HG02759 (cell line): ENCODE measurements around the gene WNT9A.

Experiments used
- ATAC-seq: cut with Tn5 transposase; IDR thresholded peaks from one replicate; pipeline ENCODE4 v1.9.1; 2021; ENCODE audit warnings: mild to moderate bottlenecking, moderate library complexity; ENCODE audit not compliant: unreplicated experiment

Gene WNT9A

DNA sequence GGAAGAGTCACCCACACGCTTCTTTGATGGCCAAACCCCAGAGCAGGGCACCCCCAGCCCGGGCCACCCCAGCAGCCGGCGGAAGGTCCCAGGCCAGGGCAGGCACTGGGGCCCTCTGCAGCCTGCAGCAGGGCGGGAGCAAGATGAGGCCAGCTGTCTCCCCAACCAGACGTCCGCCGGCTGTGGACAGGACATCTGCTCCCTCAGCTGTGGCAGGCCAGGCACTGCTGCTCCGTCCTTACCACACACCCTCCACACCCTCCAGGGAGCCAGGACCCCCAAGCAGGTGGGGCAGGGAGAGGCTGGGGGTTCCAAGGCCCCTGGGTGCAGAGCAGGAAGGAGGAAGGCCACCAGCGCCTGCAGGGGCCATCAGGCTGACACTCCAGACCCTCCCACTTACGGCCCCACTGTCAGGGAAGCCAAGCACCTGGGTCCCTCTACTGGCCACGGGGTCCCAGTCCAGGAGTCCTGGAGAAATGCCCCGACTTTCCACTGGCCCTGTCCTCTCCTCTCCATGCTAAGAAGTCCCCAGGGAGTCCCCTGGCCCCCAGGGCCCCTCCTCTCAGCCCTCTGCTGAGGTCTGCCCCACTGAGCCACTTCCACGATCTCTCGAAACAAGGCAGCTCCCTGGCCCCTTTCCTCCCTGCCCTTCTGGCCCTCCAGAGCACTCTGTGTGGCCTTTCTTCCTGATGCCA lies 5.6 kb downstream of the WNT9A start:
- ATAC-seq, result no peak

DNA sequence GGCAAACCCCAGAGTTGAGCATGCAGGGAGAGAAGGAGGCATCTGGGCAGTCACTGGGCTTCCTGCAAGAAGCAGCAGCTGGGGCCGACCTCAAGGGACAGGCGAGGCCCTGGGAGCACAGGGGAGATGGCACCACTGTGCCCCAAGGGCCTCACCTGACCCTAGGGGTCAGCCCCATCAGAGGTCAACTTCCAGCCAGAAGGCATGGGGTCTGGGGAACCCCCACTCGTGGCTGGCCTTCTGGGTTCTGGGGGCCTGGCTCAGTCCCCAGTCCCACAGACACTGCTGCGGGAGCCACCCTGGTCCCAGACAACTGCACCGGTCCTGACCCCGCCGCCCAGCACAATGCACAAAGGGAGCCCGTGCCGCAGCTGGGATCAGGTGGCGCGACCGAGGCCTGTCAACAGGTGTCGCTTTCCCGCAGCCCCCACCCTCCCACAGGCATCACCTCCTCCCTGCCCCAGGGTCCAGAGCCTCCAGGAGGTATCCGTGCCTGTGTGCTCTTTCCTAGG lies 6.2 kb downstream of the WNT9A start:
- ATAC-seq, result no peak

DNA sequence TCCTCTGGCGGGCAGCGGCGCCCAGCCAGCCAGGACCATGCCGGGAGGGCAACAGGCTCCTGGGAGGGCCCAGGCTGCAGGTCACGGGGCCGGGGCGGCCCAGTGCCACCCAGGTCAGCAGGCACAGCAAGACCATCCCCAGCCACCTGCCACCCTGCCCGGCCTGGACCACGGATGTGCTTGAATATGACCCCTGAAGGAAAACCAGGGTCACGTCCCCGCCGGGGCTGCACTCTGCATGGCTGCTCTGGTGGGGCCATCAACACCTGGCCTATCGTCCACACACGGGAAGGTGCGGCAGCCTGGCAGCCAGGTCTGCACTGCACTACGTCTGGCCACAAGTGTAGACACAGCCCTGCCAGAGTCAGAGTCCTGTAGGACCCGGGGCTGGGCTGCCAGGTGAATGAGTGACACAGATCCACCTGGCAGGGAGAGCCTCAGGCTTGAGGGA lies 6.9 kb downstream of the WNT9A start:
- ATAC-seq, result no peak

DNA sequence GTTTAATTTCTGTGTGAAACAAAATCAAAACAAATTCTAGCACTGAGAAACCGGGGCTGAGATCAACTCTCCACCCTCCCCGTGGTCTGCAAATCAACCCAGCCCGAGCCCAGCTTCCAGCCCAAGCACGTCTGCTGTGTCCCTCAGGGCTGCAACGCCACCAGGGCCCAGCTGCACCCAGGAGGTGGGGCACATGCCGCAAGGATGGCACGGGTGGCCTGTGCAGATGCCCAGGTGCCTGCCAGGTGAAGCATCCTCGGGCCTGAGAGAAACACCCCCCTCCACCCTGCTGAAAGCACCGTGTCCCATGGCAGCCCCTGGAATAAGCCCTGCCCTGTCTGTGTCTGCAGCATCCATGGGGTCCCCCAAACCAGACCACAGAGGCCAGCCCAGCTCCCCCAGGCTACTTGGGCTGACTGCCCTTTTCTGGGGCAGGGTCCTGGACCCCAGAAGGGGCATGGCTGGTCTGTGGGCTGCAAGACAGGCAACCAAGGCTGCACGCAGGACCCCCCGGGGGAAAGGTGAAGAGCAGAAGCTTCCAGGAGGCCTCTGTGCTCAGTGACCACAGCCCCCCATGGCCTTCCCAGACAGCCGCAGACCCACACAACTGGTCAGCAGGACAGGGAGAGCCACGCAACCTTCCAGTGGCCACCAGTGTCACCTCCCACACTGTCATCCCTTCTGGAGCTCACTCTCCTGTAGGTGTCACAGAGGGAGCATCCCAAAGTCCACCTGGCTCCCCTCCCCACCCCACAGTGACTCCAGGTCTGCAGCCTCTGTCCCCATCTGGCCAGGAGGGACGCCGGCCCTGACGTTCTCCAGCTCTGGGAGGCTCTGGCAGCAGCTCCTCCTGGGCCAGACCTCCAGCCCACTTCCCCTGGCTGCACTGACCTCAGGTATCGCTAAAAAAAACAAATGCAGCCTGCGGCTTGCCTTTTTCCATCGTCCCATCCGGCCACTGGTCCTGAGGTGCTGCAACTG lies 7.7 kb downstream of the WNT9A start:
- ATAC-seq, result no peak

DNA sequence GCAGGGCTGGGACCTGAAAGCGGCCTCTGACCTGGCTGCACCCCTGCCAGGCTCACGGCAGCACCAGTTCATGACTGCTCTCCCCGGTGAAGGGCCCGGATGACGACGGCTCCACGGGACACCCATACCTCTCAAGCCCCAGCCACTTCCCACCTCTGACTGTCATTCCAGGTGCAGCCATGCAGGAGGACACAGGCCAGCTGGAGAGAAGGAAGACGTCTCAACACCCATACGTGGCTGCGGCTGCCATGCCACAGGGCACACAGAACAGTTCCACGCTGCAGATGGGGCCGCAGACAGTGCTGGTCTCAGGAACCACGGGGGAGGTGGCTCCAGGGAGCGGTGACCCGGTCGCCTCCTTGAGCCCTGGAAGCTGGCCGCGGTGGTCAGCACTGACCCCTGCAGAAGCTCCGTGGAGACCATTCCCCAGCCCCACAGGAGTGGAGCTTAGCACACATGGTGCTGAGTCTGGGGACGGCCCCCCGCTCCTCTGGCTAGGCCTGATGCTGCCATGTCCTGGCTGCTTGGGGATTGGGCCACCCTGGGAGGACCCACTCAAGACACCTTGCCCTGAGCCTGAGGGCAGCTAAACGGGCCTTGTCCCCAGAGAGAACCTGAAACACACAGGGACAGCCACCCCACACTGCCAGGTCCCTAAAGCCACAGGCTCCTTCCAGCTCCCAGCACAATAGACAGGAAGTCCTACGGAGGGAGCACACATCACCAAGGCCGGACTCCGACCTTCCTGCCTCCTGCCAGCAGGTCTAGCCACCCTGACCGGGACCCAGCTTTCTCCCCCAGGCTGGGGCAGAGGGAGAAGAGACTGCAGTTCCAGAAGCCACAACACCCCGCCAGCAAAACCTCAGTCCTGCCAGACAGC lies 8.6 kb downstream of the WNT9A start:
- no peak for ATAC-seq

DNA sequence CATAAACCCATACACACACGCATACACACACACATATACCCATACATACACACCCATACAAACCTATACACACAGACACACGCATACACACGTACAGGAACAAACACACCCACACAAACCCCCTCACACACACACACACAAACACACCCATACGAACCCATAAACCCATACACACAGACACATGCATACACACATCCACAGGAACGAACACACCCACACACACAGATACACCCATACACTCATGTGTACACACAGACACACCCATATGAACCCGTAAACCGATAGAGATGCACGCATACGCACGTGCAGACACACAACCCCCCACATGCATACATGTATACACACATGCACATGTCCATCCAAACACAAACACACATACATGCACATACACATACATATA lies 9.5 kb downstream of the WNT9A start:
- no peak for ATAC-seq

DNA sequence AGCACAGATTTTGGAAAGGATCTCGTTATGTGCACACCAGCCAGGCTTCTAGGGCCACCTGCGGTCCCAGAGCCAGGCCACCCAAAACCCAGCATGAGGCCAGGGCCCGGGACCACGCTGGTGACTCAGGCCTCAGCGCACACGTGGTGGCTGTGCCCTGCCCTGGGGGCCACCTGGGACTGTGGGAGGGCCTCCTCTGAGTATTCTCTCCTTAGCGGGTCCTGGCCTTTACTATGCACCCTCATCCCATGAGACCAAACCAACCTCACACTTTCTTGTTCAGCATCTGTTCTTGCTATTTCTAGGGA lies 9.9 kb downstream of the WNT9A start:
- ATAC-seq, result no peak

DNA sequence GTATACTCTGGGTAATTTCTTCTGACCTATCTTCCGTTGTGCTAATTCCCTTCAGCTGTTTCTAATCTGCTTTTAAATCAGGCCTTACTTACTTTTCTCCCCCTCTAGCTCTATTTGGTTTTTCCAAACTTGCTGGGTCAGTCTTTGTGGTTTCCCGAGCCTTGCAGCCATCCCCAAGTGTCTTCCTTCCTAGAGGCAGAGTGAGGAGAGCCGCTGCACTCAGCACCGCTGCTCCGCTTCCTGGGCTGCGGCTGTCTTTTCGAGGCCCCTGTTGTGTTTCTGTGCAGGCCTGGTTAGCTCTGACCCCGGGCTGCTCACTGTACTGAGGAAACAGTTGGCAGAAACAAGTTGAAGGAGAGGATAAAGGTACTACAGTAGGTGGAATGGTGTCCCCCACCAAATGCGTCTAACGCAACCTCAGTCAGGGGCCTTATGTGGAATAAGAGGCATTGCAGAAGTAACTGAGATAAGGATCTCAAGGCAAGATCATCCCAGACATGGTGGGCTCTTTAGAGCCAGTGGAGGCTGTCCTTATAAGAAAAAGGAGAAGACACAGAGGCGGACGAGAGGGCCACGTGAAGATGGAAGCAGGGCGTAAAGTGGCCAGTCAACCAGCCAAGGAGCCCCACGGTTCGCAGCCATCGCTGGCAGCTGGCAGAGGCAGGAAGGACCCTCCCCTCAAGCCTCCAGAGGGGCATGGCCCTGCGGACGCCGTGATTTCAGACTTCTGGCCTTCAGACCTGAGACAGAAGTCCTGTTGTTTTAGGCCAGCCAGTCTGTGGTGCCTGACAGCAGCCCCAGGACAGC lies 10.5 kb downstream of the WNT9A start:
- ATAC-seq, result no peak

DNA sequence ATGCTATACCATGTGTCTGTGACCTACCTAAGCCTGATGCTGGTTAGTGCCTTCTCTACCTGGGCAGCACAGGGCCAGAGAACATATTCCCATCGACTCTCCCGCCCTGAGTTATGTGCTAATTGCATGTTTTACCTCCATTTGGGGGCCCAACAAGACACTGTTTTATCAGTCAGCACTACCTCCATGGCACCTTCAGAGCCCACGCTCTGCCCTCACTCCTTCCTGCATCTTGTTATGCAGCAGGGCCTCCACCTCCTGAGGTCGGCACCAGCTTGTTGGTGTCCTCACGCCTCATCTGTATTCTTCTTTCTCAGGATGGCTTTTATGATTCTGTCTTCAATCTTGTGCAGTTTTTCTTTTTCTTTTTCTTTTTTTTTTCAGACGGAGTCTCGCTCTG lies 11.9 kb downstream of the WNT9A start:
- ATAC-seq, result no peak

DNA sequence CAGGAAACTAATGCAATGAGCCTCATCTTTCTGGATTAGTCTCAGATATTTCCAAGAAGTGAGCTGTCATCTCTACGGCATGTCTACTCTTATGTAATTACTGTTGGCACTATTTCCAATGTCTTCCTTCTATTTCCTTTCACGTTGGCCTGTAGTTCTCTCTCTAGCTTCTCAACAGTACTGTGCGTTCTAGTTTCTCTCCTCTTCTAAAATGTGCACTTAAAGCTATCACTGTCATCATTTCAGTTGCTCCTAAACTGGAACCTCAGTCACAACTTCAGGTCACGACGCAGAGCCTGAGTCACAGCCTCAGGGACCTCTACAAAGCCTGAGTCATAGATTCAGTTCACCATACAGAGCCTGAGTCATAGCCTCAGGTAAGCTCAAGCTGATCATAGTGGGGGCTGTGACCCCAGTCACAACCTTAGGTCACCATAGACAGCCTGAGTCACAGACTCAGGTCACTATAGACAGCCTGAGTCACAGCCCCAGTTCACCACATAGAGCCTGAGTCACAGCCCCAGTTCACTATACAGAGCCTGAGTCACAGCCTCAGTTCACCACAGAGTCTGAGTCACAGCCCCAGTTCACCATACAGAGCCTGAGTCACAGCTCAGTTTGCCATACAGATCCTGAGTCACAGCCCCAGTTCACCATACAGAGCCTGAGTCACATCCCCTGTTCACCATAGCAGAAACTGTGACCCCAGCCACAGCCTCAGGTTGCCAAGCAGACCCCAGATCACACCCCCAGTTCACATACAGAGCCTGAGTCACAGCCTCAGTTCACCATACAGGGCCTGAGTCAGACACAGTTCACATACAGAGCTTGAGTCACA lies 13.0 kb downstream of the WNT9A start:
- ATAC-seq, result no peak

DNA sequence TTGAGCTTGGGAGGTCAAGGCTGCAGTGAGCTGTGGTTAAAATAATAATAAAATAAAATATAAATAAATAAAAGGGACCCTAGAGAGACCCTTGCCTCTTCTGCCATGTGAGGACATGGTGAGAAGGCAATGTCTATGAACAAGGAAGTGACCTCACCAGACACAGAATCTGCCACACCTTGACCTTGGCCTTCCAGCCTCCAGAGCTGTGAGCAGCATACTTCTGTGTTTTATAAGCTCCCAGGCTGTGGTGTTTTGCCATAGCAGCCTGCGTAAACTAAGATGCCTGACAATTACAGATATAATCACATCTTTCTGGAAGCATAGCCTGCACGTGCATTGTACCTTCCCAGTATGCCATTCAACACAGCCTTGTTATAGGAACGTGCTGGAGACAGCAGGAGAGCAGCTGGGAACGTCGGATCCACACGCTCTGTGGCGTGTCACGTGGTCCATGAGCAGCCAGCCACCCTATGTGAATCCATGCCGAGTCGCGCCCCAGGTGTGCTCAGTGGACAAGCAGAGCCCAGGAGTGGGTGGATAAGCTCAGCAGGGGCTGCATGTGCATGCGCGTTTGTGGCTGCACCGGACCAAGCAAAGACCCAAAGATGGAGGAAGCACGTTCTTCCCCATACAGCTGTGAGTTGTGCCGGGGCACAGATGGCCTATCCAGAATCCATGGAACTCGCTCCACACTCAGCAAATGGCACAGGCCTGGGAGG lies 17.8 kb downstream of the WNT9A start:
- no peak for ATAC-seq

DNA sequence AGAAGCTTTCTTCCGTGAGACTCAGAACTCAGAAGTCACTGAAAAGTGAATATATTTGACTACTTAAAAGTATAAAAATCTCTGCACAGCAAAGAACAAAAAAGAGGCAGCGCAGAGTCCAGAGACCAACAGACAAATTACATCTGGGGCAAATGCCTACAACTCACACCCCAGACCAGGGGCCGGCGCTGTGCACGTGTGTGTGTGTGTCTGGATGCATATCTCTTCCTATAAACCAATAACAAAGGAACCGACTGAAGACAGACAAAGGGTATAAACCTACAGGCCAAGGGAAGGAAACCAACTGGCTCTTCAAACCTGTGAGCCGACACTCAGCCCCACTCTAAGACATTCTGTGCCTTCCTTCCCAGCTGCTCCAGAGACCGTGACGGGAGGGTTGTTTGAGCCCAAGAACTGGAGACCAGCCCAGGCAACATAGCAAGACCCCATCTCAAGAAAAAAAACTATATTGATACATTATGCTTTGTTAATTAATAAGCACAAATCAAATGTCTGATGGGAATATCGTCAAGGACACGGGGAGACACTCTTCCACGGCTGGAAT lies 18.8 kb downstream of the WNT9A start:
- ATAC-seq, result no peak

DNA sequence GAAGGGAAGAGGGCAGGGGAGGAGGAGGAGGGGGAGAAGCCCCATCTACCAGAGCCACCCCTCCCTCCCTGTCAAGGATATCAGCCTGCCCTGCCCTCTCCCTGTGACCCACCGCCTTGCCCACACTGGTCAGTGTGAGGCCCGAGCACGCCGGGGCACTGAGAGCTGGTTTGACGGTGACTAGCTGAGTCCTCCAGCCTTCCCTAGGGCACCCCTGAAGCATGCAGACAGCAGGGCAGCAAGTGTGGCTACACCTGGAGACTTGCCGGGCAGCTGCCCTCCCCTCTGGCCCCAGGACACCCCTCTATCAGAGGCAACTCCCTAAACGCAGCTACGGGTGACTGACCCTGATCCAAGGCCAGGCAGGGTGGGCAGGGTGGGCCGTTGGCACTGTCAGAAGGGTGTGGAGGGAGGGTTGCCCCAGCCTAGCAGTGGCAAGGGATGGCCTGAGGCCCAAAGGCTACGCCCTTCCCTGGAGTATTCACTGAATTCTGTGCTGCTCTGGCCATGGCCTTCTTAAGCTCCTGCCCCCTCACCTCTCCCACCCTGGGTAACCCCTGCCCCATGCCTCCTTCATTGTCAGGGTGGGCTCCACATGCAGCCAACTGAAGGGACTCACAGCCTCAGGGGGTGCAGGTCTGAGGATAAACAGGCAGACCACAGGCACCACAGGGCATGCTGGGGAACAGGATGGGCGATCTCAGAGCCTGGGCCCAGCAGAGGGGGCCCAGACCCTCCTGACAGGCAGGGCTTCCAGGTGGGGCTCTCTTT lies 19.6 kb downstream of the WNT9A start:
- no peak for ATAC-seq

DNA sequence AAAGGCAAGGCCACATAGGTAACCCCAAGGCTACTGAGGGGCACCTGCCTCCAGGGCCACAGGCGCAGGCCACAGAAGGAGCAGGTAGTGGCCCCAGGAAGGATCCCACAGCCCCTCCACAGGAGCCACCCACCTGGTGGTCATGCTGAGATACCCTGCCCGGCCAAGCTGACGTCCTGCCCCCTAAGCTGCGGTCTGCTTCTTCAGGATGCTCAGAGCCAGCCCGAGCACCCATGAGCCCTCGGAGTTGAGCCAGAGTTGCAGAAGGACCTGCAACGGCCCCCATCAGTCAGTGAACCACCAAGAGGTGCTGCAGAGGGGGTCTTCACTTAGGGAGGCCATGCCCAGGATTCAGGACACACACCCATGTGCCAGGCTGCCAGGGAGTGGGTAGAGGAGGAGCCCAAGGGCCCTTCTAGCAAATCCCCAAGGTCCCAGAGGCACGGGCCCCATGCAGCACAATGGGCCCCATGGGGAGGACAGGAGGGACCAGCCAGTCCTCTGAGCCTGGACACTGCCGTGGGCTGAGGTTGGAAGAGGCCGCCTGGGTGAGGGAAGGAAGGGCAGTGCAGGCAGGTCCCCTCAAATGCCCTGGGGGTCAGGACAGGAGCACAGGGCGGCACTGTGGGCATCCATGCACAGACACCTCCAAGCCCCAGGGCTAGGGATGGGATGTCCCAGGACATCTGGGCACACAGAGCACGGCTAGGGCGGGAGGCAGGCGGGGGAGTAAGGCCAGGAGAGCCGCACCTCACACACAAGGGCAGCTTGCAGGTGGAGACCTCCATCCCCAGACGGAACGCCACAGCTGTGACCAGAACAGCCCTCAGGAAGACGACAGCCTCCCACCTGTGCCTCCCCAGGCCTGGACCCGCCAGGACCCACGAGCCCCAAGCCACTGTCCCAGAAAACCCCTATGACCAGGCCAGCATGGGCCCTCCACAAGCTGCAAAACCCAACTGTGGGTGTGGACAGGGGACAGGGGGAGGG lies 20.5 kb downstream of the WNT9A start:
- ATAC-seq, result no peak

DNA sequence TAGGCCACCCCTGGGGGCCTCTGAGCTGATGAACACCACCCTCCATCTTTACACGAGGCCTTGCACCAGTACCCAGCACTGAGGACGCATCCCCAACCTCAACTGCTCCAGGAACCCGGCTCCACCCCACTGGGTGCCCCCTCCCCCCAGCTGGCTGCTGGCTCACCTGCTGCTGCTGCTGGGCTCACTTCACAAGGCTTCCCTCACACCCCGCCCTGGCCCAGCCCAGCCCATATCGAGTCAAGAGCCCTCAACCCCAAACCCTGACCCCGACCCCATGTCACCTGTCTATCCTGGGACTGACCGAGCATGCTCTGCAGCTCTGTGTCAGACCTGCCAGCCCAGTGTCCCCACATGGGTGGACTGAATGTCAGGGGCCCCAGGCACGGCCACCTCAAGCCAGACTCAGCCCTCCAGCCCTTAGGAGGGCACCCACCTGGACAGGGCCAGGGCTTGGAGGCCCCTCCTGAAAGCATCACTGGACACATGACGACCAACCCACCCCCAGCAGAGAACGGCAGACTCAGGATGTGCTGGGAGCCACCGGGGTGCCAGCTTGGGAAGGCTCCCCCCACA lies 21.4 kb downstream of the WNT9A start:
- ATAC-seq, result no peak

DNA sequence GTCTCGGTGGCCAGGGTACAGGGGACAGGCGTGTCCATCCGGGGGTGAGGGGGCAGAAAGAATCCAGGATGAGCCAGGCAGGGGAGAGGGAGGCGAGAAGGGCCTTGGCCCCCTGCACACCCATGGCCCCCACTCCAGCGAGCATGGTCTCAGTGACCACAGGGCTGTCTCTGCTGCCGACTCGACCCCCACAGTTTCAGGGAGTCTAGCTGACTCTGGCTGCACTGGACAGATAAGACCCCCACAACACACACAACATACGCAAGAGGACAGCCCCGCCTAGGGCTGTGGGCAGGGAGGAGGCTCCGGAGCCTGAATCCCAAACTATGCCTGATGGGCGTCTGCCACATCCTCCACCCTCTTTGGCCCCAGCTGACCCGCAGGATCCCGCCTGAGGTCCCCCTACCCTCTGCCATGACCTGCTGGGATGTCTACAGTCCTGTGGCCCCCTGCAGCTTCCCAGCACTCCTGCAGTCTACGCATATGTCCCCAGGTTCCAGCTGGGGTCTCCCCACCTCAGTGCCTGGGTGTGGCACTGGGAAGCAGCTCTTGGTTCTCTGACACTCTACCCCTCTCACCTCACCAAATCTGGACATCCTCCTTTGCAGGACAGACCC lies 22.0 kb downstream of the WNT9A start:
- no peak for ATAC-seq
